HEK293T (cell line): ENCODE results near the gene GRPEL1.

Experiments used
- CTCF ChIA-PET: fragments of 350-600 bp; formaldehyde crosslinking; extraction: SDS; loops from one replicate; lab custom pipeline; 2021; ENCODE audit warnings: antibody characterized with exemption, inconsistent platforms; lab: Yijun Ruan, JAX
- POLR2A ChIA-PET: fragments of 350-600 bp; formaldehyde crosslinking; extraction: SDS; loops from one replicate; lab custom pipeline; 2020; ENCODE audit warnings: antibody characterized with exemption, inconsistent platforms; lab: Yijun Ruan, JAX
- DNase-seq: peaks from one replicate; pipeline ENCODE4 v3.0.0; 2012; ENCODE audit warnings: mixed read lengths; ENCODE audit errors: extremely low spot score
- ARNT ChIP-seq: fragments of 450-650 bp; IDR thresholded peaks from 2 replicates; pipeline ENCODE4 v1.6.1; 2017; ENCODE audit warnings: mild to moderate bottlenecking
- BHLHE40 ChIP-seq: fragments of 450-650 bp; IDR thresholded peaks from 2 replicates; pipeline ENCODE4 v1.6.1; 2016; ENCODE audit warnings: mild to moderate bottlenecking, moderate library complexity, borderline replicate concordance
- CTBP1 ChIP-seq: fragments of 450-650 bp; IDR thresholded peaks from 2 replicates; pipeline ENCODE4 v1.6.1; 2016; ENCODE audit warnings: borderline replicate concordance
- ELF4 ChIP-seq: fragments of 450-650 bp; IDR thresholded peaks from 2 replicates; pipeline ENCODE4 v1.6.1; 2017; ENCODE audit warnings: antibody characterized with exemption
- FOXA1 ChIP-seq: fragments of 450-650 bp; IDR thresholded peaks from 2 replicates; pipeline ENCODE4 v1.6.1; 2016; ENCODE audit warnings: mild to moderate bottlenecking
- FOXK2 ChIP-seq: fragments of 450-650 bp; IDR thresholded peaks from 2 replicates; pipeline ENCODE4 v1.6.1; 2016; ENCODE audit warnings: mild to moderate bottlenecking
- FOXM1 ChIP-seq: fragments of 450-650 bp; IDR thresholded peaks from 2 replicates; pipeline ENCODE4 v1.6.1; 2017; ENCODE audit warnings: mild to moderate bottlenecking, borderline replicate concordance
- HDGF ChIP-seq: fragments of 450-650 bp; IDR thresholded peaks from 2 replicates; pipeline ENCODE4 v1.6.1; 2017; ENCODE audit warnings: antibody characterized with exemption, borderline replicate concordance
- L3MBTL2 ChIP-seq: fragments of 450-650 bp; conservative IDR thresholded peaks from 2 replicates; pipeline ENCODE4 v1.6.1; 2016; ENCODE audit warnings: mild to moderate bottlenecking
- LEF1 ChIP-seq: fragments of 450-650 bp; IDR thresholded peaks from 2 replicates; pipeline ENCODE4 v1.6.1; 2017; ENCODE audit warnings: mild to moderate bottlenecking, borderline replicate concordance
- NFRKB ChIP-seq: fragments of 450-650 bp; IDR thresholded peaks from 2 replicates; pipeline ENCODE4 v1.6.1; 2016; ENCODE audit warnings: mild to moderate bottlenecking, moderate library complexity
- PKNOX1 ChIP-seq: fragments of 450-650 bp; IDR thresholded peaks from 2 replicates; pipeline ENCODE4 v1.6.1; 2016
- SP1 ChIP-seq: fragments of 450-650 bp; IDR thresholded peaks from 2 replicates; pipeline ENCODE4 v1.6.1; 2017
- SUZ12 ChIP-seq: fragments of 450-650 bp; IDR thresholded peaks from 2 replicates; pipeline ENCODE4 v1.6.1; 2016; ENCODE audit warnings: mild to moderate bottlenecking
- TARDBP ChIP-seq: fragments of 450-650 bp; IDR thresholded peaks from 2 replicates; pipeline ENCODE4 v1.6.1; 2016
- ZNF384 ChIP-seq: fragments of 450-650 bp; IDR thresholded peaks from 2 replicates; pipeline ENCODE4 v1.6.1; 2016

The GRPEL1 gene

GRCh38 chr4:7054106-7054880 lies 13.6 kb downstream of the GRPEL1 start:
- CTCF ChIA-PET, result interaction anchor here (1.0 to 1.4 kb wide), 2 partner anchors 12 to 17 kb away, joined by 3 to 5 read pairs; a partner anchor contains a TSS
- POLR2A ChIA-PET, result interaction anchor here (0.6 to 1.7 kb wide), 3 partner anchors 12 to 615 kb away, joined by 3 to 7 read pairs (median 3); partner anchors contain the start of genes GRPEL1 and TADA2B
- no peak for TF ChIP-seq TARDBP
- TF ChIP-seq ELF4, result no peak
- TF ChIP-seq ZNF384, result no peak
- no peak for TF ChIP-seq FOXM1
- no peak for TF ChIP-seq L3MBTL2
- TF ChIP-seq SUZ12, result no peak
- no peak for TF ChIP-seq SP1
- DNase-seq, result no peak

- ChIA-PET CTCF (no interaction called here), POLR2A (no interaction called here)
- no peak for DNase-seq
- TF ChIP-seq BHLHE40, result no peak
- TF ChIP-seq HDGF, result no peak
- no peak for TF ChIP-seq L3MBTL2
- no peak for TF ChIP-seq LEF1
- TF ChIP-seq SP1, result no peak
- no peak for TF ChIP-seq ARNT
- no peak for TF ChIP-seq TARDBP
These were observed 14.7 kb downstream of the GRPEL1 start for GRCh38 chr4:7052923-7053715.

- no peak for TF ChIP-seq FOXK2
- TF ChIP-seq FOXA1, result no peak
- TF ChIP-seq BHLHE40, result no peak
- TF ChIP-seq SP1, result no peak
- no peak for TF ChIP-seq L3MBTL2
- no peak for TF ChIP-seq LEF1
- no peak for TF ChIP-seq FOXM1
- TF ChIP-seq CTBP1, result no peak
- TF ChIP-seq HDGF, result no peak
- no peak for TF ChIP-seq SUZ12
- TF ChIP-seq ZNF384, result no peak
- no peak for TF ChIP-seq PKNOX1
- no peak for TF ChIP-seq TARDBP
- DNase-seq, result no peak
- ChIA-PET CTCF (no interaction called here), POLR2A (no interaction called here)
These were observed 15.6 kb downstream of the GRPEL1 start for GRCh38 chr4:7052313-7052712.

- TF ChIP-seq LEF1 (no peak), L3MBTL2 (no peak), FOXM1 (no peak), FOXK2 (no peak), ARNT (no peak), FOXA1 (no peak), PKNOX1 (no peak), ZNF384 (no peak), HDGF (no peak), SUZ12 (no peak), NFRKB (no peak)
- ChIA-PET POLR2A (interaction anchor here (2.6 kb wide), 1 partner anchor 16 kb away, joined by 12 read pairs; the partner anchor contains the start of gene GRPEL1), CTCF (no interaction called here)
- DNase-seq, result no peak
These were observed 16.0 kb downstream of the GRPEL1 start for GRCh38 chr4:7051905-7052304.

GRCh38 chr4:7051144-7051495 lies 16.7 kb downstream of the GRPEL1 start:
- no peak for DNase-seq
- ChIA-PET CTCF (no interaction called here), POLR2A (interaction anchor here (0.6 to 2.6 kb wide), 2 partner anchors 17 to 500 kb away, joined by 4 to 12 read pairs; partner anchors contain the start of gene GRPEL1)
- no peak for TF ChIP-seq ELF4
- TF ChIP-seq SP1, result no peak
- no peak for TF ChIP-seq ARNT
- TF ChIP-seq FOXA1, result no peak
- no peak for TF ChIP-seq NFRKB
- no peak for TF ChIP-seq HDGF
- TF ChIP-seq BHLHE40, result no peak
- TF ChIP-seq SUZ12, result no peak
- no peak for TF ChIP-seq FOXK2
- no peak for TF ChIP-seq L3MBTL2
- no peak for TF ChIP-seq TARDBP
- TF ChIP-seq PKNOX1, result no peak
- no peak for TF ChIP-seq CTBP1
- no peak for TF ChIP-seq ZNF384
- no peak for TF ChIP-seq LEF1
- no peak for TF ChIP-seq FOXM1
